GM19395 (cell line): ENCODE data around the gene TTC36.
A peak's percentile ranks its signal among the peaks of the same experiment; 100 is the strongest.
"Not testable (repeated sequence)": the region's sequence is repeated elsewhere in the genome, so short reads cannot be mapped to it uniquely, and the experiment has no call there.

Experiments used
- ATAC-seq: cut with Tn5 transposase; IDR thresholded peaks from one replicate; pipeline ENCODE4 v1.9.1; 2021; ENCODE audit warnings: mild to moderate bottlenecking, moderate library complexity; ENCODE audit not compliant: unreplicated experiment

TTC36 gene

GRCh38 chr11:118527109-118527508 lies at the start of gene TTC36:
TSS of gene TTC36 (plus strand) at chr11:118527474. CDS start at chr11:118527495, 21 bp downstream.
- ATAC-seq: no peak

- not testable (repeated sequence) for ATAC-seq
Observed at GRCh38 chr11:118481238-118481637, 46.0 kb upstream of the TTC36 start.

DNA sequence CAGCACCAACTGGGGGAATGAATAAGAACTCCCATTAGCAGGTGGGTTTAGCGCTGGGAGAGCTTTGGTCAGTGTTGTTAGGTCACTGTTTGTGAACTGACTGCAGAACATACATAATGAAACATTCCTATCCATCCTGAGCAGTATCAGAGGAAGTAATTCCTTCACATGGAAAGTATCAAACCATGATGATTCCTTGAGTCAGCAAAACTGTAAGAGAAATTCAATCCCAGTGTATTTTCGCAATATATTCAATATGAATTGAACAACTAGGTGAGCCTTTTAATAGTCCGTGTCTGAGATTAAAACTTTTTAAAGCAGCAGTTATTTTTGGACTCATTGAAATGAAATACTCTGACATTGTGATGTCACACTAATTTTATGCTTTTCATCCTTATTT lies 42.9 kb upstream of the TTC36 start:
- ATAC-seq: no peak

GRCh38 chr11:118485273-118485672 lies 42.0 kb upstream of the TTC36 start:
- ATAC-seq: no peak

- ATAC-seq: no peak
Observed at GRCh38 chr11:118488480-118489109, 38.7 kb upstream of the TTC36 start.

DNA sequence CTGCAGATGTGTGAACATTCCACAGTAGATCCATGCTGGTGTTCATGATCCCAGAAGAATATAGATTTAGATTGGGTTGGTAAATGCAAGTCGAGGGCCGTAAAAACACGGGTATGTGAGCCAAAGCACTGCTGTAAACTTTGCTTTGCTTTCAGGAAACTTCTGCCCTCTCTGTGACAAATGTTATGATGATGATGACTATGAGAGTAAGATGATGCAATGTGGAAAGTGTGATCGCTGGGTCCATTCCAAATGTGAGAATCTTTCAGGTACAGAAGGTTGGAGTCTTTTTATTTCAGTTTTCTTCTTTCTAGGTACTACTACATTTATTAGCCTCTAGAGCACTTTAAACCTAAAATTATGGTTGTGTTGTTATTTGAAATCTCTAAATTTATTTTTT lies 36.2 kb upstream of the TTC36 start:
- ATAC-seq: no peak

DNA sequence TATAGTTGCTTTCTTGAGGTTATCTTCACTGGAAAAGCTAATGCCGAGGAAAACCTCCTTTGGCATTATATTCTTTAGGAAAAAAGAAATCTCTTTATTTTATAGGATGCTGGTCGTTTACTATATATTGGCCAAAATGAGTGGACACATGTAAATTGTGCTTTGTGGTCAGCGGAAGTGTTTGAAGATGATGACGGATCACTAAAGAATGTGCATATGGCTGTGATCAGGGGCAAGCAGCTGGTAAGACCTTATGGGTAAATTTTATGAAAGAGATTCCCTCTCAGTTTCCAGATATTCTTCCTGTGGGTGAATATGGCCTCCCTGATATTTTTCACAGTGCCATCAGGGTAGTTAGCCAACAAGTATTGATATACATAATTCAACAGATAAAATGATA lies 29.4 kb upstream of the TTC36 start:
- no peak for ATAC-seq

DNA sequence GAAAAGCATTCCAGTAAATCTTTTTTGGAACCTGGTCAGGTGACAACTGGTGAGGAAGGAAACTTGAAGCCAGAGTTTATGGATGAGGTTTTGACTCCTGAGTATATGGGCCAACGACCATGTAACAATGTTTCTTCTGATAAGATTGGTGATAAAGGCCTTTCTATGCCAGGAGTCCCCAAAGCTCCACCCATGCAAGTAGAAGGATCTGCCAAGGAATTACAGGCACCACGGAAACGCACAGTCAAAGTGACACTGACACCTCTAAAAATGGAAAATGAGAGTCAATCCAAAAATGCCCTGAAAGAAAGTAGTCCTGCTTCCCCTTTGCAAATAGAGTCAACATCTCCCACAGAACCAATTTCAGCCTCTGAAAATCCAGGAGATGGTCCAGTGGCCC lies 24.1 kb upstream of the TTC36 start:
- ATAC-seq: no peak

GRCh38 chr11:118511601-118512000 lies 15.7 kb upstream of the TTC36 start:
- no peak for ATAC-seq

DNA sequence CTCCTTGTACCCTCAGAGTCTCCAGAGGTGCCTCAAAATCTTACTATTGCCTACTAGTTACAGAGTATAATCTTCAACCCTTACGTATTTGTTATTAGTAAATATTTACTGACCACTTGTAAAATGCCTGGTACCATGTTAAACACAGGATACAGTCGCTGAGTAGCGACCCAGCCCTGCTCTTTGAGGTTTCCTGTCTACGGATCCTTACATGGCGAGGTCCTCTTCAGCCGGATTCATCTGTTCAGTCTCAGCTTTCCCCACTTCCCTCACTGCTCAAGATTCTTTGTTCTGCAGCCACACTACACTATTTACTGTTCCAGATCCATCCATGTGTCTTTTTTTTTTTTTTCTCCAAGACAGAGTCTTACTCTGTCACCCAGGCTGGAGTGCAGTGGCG lies 13.2 kb upstream of the TTC36 start:
- no peak for ATAC-seq

DNA sequence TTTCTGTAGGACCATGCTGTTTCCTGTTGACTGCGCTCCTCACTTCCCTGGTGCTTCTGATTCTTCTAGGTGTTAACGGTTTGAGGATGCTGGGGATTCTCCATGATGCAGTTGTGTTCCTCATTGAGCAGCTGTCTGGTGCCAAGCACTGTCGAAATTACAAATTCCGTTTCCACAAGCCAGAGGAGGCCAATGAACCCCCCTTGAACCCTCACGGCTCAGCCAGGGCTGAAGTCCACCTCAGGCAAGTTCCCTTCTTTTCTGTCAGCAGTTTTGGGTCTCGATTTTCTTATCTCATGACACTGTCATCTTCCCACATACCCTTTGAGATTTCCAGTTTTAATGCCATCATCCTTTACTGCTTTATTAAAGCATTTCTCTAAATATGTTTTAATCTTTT lies 7.7 kb upstream of the TTC36 start:
- no peak for ATAC-seq

GRCh38 chr11:118521892-118522311 lies 5.4 kb upstream of the TTC36 start:
- ATAC-seq: no peak

GRCh38 chr11:118522571-118523072 lies 4.7 kb upstream of the TTC36 start:
- no peak for ATAC-seq

GRCh38 chr11:118524356-118524755 lies 2.9 kb upstream of the TTC36 start:
- no peak for ATAC-seq

GRCh38 chr11:118524757-118525470 lies 2.4 kb upstream of the TTC36 start:
- no peak for ATAC-seq

- no peak for ATAC-seq
Observed at GRCh38 chr11:118526688-118527087, 586 bp upstream of the TTC36 start.

GRCh38 chr11:118528511-118528910 lies 1.2 kb downstream of the TTC36 start:
- no peak for ATAC-seq

DNA sequence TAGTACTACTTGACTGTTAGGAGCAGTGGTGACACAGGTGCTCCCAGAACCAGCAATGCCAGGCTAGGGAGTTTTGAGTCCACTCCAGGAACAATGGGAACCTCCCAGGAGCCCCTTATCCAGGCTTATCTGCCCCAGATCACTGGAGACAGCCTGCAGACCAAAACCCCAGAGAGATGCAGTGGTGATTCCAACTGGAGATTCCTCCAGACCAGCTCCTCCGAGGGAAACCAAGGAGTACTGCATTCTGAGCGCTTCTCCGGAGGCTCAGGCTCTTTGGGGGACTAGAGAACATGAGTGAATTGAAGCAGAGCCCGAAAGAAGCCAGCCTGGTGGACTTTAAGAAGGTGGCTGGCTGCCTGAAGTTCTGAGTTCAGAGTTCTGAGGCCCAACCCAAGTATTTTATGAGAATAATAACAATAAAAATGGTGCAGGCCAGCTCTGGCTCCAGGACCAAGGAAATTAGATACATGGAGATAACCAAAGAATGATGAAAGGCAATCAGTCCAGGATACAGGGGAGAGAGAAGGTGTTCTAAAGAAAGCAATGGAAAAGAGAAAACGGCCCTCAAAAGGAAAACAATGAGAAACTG lies 2.4 kb downstream of the TTC36 start:
- no peak for ATAC-seq

GRCh38 chr11:118530180-118530682 lies 3.0 kb downstream of the TTC36 start:
- ATAC-seq: no peak

- peak; percentile 67 for ATAC-seq
Observed at GRCh38 chr11:118530683-118531596, 3.7 kb downstream of the TTC36 start, which contains the start of gene TMEM25. TSS of gene TMEM25 (plus strand) at chr11:118531192. CDS start at chr11:118531802, 610 bp downstream.
